ENCODE data around the gene SHPK. TPM values are rescaled to one million over a fixed set of nuclear protein-coding genes. Genes with fewer than 3 reads are reported as not detected.

SHPK gene
- total RNA-seq, 1 experiment from 2014 or later, result 19.6 TPM

DNA sequence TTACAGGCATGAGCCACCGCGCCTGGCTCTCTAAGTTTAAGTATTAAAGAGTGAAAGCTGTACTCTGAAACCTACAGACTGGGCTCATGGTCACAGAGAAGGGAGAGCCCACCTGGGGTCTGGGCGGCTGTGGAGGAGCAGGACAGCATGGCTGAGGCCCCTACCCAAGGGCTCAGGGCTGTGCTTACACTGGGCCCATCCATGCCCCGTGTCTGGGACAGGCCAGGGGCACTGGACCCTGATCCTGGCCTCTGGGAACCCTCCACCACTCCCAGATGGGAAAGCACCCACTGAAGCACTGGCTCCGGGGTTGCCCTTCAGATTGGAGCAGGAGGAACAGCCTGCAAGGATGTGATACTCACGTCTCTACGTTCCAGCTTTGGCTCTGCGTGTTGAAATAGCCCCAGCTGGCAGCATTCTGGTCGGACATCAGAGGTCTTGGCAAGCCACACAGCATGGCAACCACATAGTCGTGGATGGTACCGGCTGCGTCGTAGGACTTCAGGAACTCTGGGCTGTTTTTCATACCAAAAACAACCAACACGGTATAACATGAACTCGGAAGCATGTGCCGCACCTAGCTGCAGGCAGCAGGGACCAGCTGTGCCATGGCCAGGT, 13.0 kb downstream of the SHPK start:
- Histone ChIP-seq H3K27me3 (ENCODE audit: insufficient read depth, low read length) (no peaks in the 10 kb centered on the region), H3K9me2 (ENCODE audit: insufficient read depth) (no peaks in the 10 kb centered on the region), H3K4me2 (ENCODE audit: low read length) (no peak overlapping the region), H3K4me1 (ENCODE audit: control insufficient read depth in 1 of 2, insufficient read depth in 2 of 2, low read length in 2 of 2) (no peaks in the 10 kb centered on the region), H3K79me2 (ENCODE audit: insufficient read depth, low read length) (peaks cover 14% of the 10 kb centered on the region), H3K4me3 (replicated peaks in 1 of 2; ENCODE audit: low read depth in 1 of 2, low read length in 2 of 2) (no peak overlapping the region), H3K9ac (ENCODE audit: low read length) (no peak overlapping the region), H3K27ac (ENCODE audit: low read depth, low read length) (no peak overlapping the region), H3K9me3 (ENCODE audit: control insufficient read depth in 1 of 2, insufficient read depth in 1 of 2, low read depth in 1 of 2, low read length in 2 of 2) (no peaks in the 10 kb centered on the region), H4K20me1 (ENCODE audit: insufficient read depth) (no peaks in the 10 kb centered on the region), H3K36me3 (ENCODE audit: control insufficient read depth in 1 of 2, insufficient read depth in 2 of 2, low read length in 2 of 2) (peaks cover 25 to 52% of the 10 kb centered on the region in 2 experiments; a peak in 3 of 4 replicates), H2AFZ (ENCODE audit: low read depth, low read length, poor library complexity, severe bottlenecking) (no peak overlapping the region)
- intact Hi-C loops (cut with micrococcal nuclease), result no loop called here
- ChIA-PET POLR2A (no interaction called here), RAD21 (ENCODE audit: low non-redundant PET in 1 of 2, low total read pairs in 2 of 2, uncharacterized antibody in 2 of 2, unreplicated experiment in 2 of 2) (no interaction called here), CTCF (interaction anchor here (1.5 kb wide), 1 partner anchor 21 kb away, joined by 4 read pairs; no protein-coding TSS in a partner anchor)
- ATAC-seq (no peak), DNase-seq (ENCODE audit: low read depth, low spot score) (no peak)
- no TSS peak for BruUV-seq (replicated peaks)
- TF ChIP-seq ZNF274 (IDR thresholded peaks at IDR 0.05; ENCODE audit: low read depth, low read length) (no peak), ELF1 (IDR thresholded peaks at IDR 0.05; ENCODE audit: borderline replicate concordance, low read depth) (no peak), EZH2 (IDR thresholded peaks at IDR 0.05) (no peak), ATF3 (IDR thresholded peaks at IDR 0.05) (no peak), SIN3A (IDR thresholded peaks at IDR 0.05; ENCODE audit: low read depth) (no peak), POLR2A (IDR thresholded peaks at IDR 0.05; ENCODE audit: borderline replicate concordance, extremely low read depth, insufficient read depth, insufficient read length) (no peak)
- TF ChIP-seq, protein P1, sequence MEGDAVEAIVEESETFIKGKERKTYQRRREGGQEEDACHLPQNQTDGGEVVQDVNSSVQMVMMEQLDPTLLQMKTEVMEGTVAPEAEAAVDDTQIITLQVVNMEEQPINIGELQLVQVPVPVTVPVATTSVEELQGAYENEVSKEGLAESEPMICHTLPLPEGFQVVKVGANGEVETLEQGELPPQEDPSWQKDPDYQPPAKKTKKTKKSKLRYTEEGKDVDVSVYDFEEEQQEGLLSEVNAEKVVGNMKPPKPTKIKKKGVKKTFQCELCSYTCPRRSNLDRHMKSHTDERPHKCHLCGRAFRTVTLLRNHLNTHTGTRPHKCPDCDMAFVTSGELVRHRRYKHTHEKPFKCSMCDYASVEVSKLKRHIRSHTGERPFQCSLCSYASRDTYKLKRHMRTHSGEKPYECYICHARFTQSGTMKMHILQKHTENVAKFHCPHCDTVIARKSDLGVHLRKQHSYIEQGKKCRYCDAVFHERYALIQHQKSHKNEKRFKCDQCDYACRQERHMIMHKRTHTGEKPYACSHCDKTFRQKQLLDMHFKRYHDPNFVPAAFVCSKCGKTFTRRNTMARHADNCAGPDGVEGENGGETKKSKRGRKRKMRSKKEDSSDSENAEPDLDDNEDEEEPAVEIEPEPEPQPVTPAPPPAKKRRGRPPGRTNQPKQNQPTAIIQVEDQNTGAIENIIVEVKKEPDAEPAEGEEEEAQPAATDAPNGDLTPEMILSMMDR (IDR thresholded peaks at IDR 0.05 in 2 of 3, conservative IDR thresholded peaks at IDR 0.05 in 1 of 3; ENCODE audit: borderline replicate concordance in 1 of 3, insufficient read depth in 1 of 3, low read depth in 2 of 3, low read length in 2 of 3), result no peak
- TF ChIP-seq, protein P2, sequence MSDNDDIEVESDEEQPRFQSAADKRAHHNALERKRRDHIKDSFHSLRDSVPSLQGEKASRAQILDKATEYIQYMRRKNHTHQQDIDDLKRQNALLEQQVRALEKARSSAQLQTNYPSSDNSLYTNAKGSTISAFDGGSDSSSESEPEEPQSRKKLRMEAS (IDR thresholded peaks at IDR 0.05), result no peak
- TF ChIP-seq, protein P3, sequence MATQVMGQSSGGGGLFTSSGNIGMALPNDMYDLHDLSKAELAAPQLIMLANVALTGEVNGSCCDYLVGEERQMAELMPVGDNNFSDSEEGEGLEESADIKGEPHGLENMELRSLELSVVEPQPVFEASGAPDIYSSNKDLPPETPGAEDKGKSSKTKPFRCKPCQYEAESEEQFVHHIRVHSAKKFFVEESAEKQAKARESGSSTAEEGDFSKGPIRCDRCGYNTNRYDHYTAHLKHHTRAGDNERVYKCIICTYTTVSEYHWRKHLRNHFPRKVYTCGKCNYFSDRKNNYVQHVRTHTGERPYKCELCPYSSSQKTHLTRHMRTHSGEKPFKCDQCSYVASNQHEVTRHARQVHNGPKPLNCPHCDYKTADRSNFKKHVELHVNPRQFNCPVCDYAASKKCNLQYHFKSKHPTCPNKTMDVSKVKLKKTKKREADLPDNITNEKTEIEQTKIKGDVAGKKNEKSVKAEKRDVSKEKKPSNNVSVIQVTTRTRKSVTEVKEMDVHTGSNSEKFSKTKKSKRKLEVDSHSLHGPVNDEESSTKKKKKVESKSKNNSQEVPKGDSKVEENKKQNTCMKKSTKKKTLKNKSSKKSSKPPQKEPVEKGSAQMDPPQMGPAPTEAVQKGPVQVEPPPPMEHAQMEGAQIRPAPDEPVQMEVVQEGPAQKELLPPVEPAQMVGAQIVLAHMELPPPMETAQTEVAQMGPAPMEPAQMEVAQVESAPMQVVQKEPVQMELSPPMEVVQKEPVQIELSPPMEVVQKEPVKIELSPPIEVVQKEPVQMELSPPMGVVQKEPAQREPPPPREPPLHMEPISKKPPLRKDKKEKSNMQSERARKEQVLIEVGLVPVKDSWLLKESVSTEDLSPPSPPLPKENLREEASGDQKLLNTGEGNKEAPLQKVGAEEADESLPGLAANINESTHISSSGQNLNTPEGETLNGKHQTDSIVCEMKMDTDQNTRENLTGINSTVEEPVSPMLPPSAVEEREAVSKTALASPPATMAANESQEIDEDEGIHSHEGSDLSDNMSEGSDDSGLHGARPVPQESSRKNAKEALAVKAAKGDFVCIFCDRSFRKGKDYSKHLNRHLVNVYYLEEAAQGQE (IDR thresholded peaks at IDR 0.05; ENCODE audit: low read depth), result no peak

All from HCT116 (cell line).